CD4-positive, alpha-beta memory T cell (primary cell): ENCODE measurements around the gene C2CD2L. TPM values are rescaled to one million over a fixed set of nuclear protein-coding genes. Genes with fewer than 3 reads are reported as not detected.

ENCODE experiments used
- CTCF ChIA-PET: fragments of 350-600 bp; sonication (Branson Sonifier 250); formaldehyde crosslinking; loops from one replicate; lab custom pipeline; 2021; ENCODE audit warnings: inconsistent platforms; ENCODE audit not compliant: partially characterized antibody; lab: Charles Lee
- POLR2A ChIA-PET: fragments of 350-600 bp; sonication (Branson Sonifier 250); formaldehyde crosslinking; loops from one replicate; lab custom pipeline; 2021; ENCODE audit not compliant: partially characterized antibody; lab: Charles Lee
- DNase-seq, 5 donors: peaks; one replicate each; pipeline versions ENCODE4 v3.0.0 to v3.0.0-alpha.2; 2020 to 2022; ENCODE audit warnings: mixed read lengths in 1 of 5
- H3K27ac ChIP-seq: one replicate; pipeline ENCODE4 v1.7.0; 2013; ENCODE audit warnings: low read depth, low read length
- H3K27me3 ChIP-seq: 2 replicates; pipeline ENCODE4 v1.7.0; 2013; ENCODE audit warnings: mild to moderate bottlenecking, low read length, moderate library complexity; ENCODE audit not compliant: insufficient read depth
- H3K36me3 ChIP-seq: 2 replicates; pipeline ENCODE4 v1.7.0; 2013; ENCODE audit warnings: mild to moderate bottlenecking, low read length, moderate library complexity; ENCODE audit not compliant: insufficient read depth
- H3K4me1 ChIP-seq: 2 replicates; pipeline ENCODE4 v1.7.0; 2013; ENCODE audit warnings: mild to moderate bottlenecking, low read length, moderate library complexity; ENCODE audit not compliant: insufficient read depth
- H3K4me3 ChIP-seq, 2 donors: one replicate each; pipeline ENCODE4 v1.7.0; 2013; ENCODE audit warnings: low read length in 2 of 2, mild to moderate bottlenecking in 1 of 2
- H3K9me3 ChIP-seq, 2 donors: one replicate each; pipeline ENCODE4 v1.7.0; 2013; ENCODE audit warnings: low read length in 2 of 2, control low read depth in 1 of 2; ENCODE audit not compliant: control insufficient read depth in 1 of 2
- H3K27ac Mint-ChIP-seq, 7 donors: one replicate each; pipeline ENCODE4 v1.8.0; 2020 to 2021; ENCODE audit warnings: mixed read lengths in 7 of 7, mild to moderate bottlenecking in 6 of 7, inconsistent platforms in 3 of 7, moderate library complexity in 3 of 7
- H3K27me3 Mint-ChIP-seq, 2 donors: one replicate each; pipeline ENCODE4 v1.8.0; 2020 to 2021; ENCODE audit warnings: mixed read lengths in 2 of 2
- H3K36me3 Mint-ChIP-seq, 2 donors: one replicate each; pipeline ENCODE4 v1.8.0; 2020 to 2021; ENCODE audit warnings: mixed read lengths in 2 of 2, inconsistent platforms in 1 of 2, mild to moderate bottlenecking in 1 of 2
- H3K4me1 Mint-ChIP-seq, 4 donors: one replicate each; pipeline ENCODE4 v1.8.0; 2020 to 2021; ENCODE audit warnings: mixed read lengths in 4 of 4, mild to moderate bottlenecking in 1 of 4
- H3K4me3 Mint-ChIP-seq, 8 donors: one replicate each; pipeline ENCODE4 v1.8.0; 2020 to 2021; ENCODE audit warnings: mixed read lengths in 8 of 8, mild to moderate bottlenecking in 7 of 8, moderate library complexity in 6 of 8, inconsistent platforms in 3 of 8
- H3K9me3 Mint-ChIP-seq, 8 donors: one replicate each; pipeline ENCODE4 v1.8.0; 2020 to 2021; ENCODE audit warnings: mixed read lengths in 8 of 8, mild to moderate bottlenecking in 5 of 8, inconsistent platforms in 3 of 8, moderate library complexity in 1 of 8
- intact Hi-C: fragments of 100-400 bp; cut with micrococcal nuclease; formaldehyde crosslinking; loops from one replicate; pipeline ENCODE4 v1.15.1; 2023
- polyA plus RNA-seq, 2 donors: library from polyadenylated mRNA; unstranded; fragments of 300-500 nt; fragmentation: Illumina TruSeq; gene quantifications; one replicate each; pipeline ENCODE4 v1.2.3, GENCODE V29; 2021
- total RNA-seq, 2 experiments: library from RNA; stranded (reverse); gene quantifications; one replicate each; pipeline ENCODE4 v1.2.3, GENCODE V29; 2021

The C2CD2L gene
- total and polyA plus RNA-seq, 4 experiments from 2014 or later: 2.6 to 37.5 (median 24.2) TPM

DNA sequence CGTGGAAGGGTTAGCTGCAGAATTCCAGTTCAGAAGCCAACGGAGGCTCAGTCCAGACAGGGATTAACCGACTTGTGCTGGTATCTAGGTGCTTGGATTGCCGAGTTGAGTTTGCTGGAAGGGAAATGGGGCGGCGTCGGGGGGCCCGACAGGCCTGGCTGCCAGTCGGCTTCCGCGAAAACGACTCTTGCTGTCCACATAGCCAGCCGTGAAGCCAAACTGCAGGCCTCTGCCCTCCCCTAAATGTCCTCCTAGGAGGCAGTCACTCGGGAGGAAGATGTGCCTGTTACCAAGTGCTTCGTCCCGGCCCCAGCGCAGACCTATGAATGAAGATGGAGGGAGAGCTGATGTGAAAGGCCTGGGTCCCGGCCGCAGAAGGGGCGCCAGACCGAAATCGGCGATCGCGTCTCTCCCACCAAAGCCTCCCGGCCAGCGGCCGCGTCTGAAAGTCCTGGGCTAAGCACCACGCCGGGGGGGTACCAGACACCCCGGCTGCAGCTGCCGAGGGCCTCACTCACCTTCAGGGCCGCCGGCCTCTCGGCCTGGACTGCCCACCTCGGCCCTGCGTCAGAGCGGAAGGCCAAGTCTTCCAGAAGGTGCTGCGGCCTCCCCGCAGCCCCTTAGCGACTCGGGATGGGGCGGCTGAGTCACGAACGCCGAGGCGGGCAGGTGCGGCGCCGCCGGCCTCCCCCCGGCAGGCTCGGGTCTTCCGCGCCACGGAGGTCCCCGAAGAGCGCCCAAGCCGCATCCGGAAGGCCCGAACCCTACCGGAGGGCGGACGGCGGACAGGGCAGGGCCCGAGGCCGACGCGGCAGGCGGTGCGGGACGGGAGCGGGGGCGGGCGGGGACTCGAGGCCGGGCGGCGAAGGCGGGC, 13.0 kb upstream of the C2CD2L start:
- Histone ChIP-seq H3K27me3 (no peaks in the 10 kb centered on the region), H3K4me3 (peak overlapping the region; percentile 18 to 87), H3K27ac (peak overlapping the region; percentile 81), H3K36me3 (peaks cover 17% of the 10 kb centered on the region), H3K4me1 (peaks cover 27% of the 10 kb centered on the region), H3K9me3 (no peaks in the 10 kb centered on the region)
- DNase-seq: peak; percentile 21 to 64 (median 41)
- Mint-ChIP-seq H3K27me3 (peaks cover 0 to 1% of the 10 kb centered on the region in 2 donors), H3K36me3 (peaks cover 19 to 43% of the 10 kb centered on the region in 2 donors), H3K27ac (peak overlapping the region; percentile 92 to 96 (median 93)), H3K4me1 (peaks cover 17 to 45% (median 31%) of the 10 kb centered on the region in 4 donors), H3K4me3 (peak overlapping the region; percentile 90 to 97 (median 93)), H3K9me3 (peaks cover 0 to 12% (median 0%) of the 10 kb centered on the region in 8 donors)
- intact Hi-C loops: loop anchor here (2.0 kb wide), 1 partner anchor 55 kb away; the partner anchor contains the start of gene ABCG4
- CTCF ChIA-PET: interaction anchor here (0.6 to 2.7 kb wide), 18 partner anchors 9 to 244 kb away, joined by 3 to 14 read pairs (median 5); partner anchors contain the start of genes C2CD2L, CBL, HINFP and HMBS
- POLR2A ChIA-PET: interaction anchor here (0.8 to 5.9 kb wide), 43 partner anchors 9 to 656 kb away, joined by 3 to 210 read pairs (median 7); partner anchors contain the start of genes ABCG4, C2CD2L, CBL and CENATAC

DNA sequence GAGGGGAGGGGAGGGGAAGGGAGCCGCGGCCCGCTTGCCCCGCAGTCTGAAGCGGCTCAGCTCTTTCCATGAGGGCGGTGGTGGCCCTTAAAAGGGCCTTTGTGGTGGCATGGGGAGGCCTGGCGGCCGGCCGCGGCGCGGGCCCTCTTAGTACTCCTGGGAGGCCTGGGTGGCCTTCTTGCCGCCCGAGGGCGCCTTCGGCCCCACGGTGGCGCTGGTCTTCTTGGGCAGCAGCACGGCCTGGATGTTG, 12.4 kb upstream of the C2CD2L start:
- Histone ChIP-seq H3K27ac (peak overlapping the region; percentile 81), H3K9me3 (no peaks in the 10 kb centered on the region), H3K4me1 (peaks cover 29% of the 10 kb centered on the region), H3K36me3 (peaks cover 17% of the 10 kb centered on the region), H3K27me3 (no peaks in the 10 kb centered on the region), H3K4me3 (peak overlapping the region; percentile 42 to 87)
- intact Hi-C loops: loop anchor here (1.0 to 5.0 kb wide), 12 partner anchors 9 to 167 kb away; partner anchors contain the start of genes ABCG4, BCL9L, C2CD2L and CENATAC
- Mint-ChIP-seq H3K4me3 (peak overlapping the region; percentile 84 to 97 (median 93)), H3K36me3 (peaks cover 19 to 43% of the 10 kb centered on the region in 2 donors), H3K27ac (peak overlapping the region; percentile 86 to 96 (median 93)), H3K9me3 (peaks cover 0 to 12% (median 0%) of the 10 kb centered on the region in 8 donors), H3K27me3 (peaks cover 0 to 1% of the 10 kb centered on the region in 2 donors), H3K4me1 (peaks cover 17 to 47% (median 32%) of the 10 kb centered on the region in 4 donors)
- ChIA-PET POLR2A (interaction anchor here (0.6 to 5.9 kb wide), 43 partner anchors 9 to 656 kb away, joined by 3 to 210 read pairs (median 7); partner anchors contain the start of genes ABCG4, C2CD2L, CBL and CENATAC), CTCF (interaction anchor here (0.6 to 2.7 kb wide), 22 partner anchors 9 to 243 kb away, joined by 3 to 14 read pairs (median 4); partner anchors contain the start of genes C2CD2L, CBL, HINFP and HMBS)
- DNase-seq: no peak

DNA sequence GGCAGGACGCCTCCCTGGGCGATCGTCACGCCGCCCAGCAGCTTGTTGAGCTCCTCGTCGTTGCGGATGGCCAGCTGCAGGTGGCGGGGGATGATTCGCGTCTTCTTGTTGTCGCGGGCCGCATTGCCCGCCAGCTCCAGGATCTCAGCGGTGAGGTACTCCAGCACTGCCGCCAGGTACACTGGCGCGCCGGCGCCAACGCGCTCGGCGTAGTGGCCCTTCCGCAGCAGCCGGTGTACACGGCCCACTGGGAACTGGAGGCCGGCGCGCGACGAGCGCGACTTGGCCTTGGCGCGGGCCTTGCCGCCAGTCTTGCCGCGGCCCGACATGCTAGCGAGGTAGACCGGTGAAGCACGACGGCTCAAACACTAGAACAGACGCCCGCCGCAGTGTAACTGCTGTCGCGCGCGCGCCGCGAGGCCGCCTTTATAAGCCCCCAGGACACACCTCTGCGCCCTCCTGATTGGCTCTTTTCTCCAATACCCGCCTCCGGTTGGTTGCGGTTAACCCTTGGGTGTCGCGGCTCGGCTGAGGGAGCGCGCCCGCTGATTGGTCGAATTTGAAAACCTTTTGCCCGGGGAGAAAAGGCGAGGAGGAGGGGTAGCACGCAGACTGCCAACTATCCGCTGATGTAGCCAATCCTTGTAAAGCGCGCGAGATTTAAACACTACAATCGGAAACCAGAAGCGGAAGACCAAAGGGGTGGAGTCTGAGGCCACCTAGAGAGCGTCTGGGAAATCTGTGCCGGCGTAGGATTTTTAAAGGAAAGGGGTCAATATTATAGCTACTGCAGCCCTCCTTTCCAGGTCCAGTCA, 11.9 kb upstream of the C2CD2L start:
- H3K4me1 ChIP-seq: peaks cover 34% of the 10 kb centered on the region
- peak overlapping the region; percentile 42 to 87 for H3K4me3 ChIP-seq
- DNase-seq: peak; percentile 99 to 100 (median 100)
- Mint-ChIP-seq H3K9me3 (peaks cover 0 to 12% (median 0%) of the 10 kb centered on the region in 8 donors), H3K4me1 (peaks cover 22 to 52% (median 38%) of the 10 kb centered on the region in 4 donors), H3K36me3 (peaks cover 19 to 44% of the 10 kb centered on the region in 2 donors), H3K27ac (peak overlapping the region; percentile 86 to 96 (median 93)), H3K4me3 (peak overlapping the region; percentile 84 to 97 (median 93)), H3K27me3 (peaks cover 0 to 1% of the 10 kb centered on the region in 2 donors)
- POLR2A ChIA-PET: interaction anchor here (0.6 to 5.9 kb wide), 45 partner anchors 10 to 657 kb away, joined by 3 to 210 read pairs (median 6); partner anchors contain the start of genes ABCG4, C2CD2L, CBL and CENATAC
- H3K9me3 ChIP-seq: no peaks in the 10 kb centered on the region
- CTCF ChIA-PET: interaction anchor here (0.7 to 2.7 kb wide), 22 partner anchors 10 to 243 kb away, joined by 3 to 14 read pairs (median 4); partner anchors contain the start of genes C2CD2L, CBL, HINFP and HMBS
- peaks cover 17% of the 10 kb centered on the region for H3K36me3 ChIP-seq
- H3K27ac ChIP-seq: peak overlapping the region; percentile 81
- intact Hi-C loops: loop anchor here (1.0 to 5.0 kb wide), 12 partner anchors 10 to 168 kb away; partner anchors contain the start of genes ABCG4, BCL9L, C2CD2L and CENATAC
- no peaks in the 10 kb centered on the region for H3K27me3 ChIP-seq

DNA sequence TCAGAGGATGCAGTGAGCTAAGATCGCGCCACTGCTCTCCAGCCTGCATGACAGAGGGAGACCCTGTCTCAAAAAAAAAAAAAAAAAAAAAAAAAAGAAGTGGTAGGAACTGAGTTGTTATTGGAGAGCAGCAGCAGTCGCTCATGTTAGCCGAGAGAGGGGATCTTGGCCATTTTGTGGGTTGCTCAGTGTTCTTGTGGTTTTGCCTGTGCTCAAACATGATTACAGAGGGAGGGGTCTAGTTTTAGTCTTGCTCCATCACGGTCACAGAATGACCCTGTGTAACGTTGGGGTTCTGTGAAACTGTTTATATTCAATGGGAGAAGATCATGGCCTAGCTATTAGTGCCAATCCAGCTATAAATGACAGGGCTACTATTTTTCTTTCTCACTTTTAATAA, 7.4 kb upstream of the C2CD2L start:
- intact Hi-C loops: loop anchor here (5.0 kb wide), 3 partner anchors 172 to 1957 kb away; partner anchors contain the start of genes BCL9L and PAFAH1B2
- POLR2A ChIA-PET: interaction anchor here (0.7 to 6.0 kb wide), 4 partner anchors 9 to 142 kb away, joined by 3 to 109 read pairs (median 4); partner anchors contain the start of gene HINFP
- peak overlapping the region in 1 of 7 donors; percentile 93 for H3K27ac Mint-ChIP-seq
- CTCF ChIA-PET: interaction anchor here (1.0 to 2.1 kb wide), 7 partner anchors 9 to 80 kb away, joined by 3 to 6 read pairs (median 5); partner anchors contain the start of genes HMBS and VPS11
- H3K36me3 Mint-ChIP-seq: peaks cover 19 to 49% of the 10 kb centered on the region in 2 donors
- Histone ChIP-seq H3K27ac (no peak overlapping the region), H3K4me3 (no peak overlapping the region), H3K36me3 (peaks cover 17% of the 10 kb centered on the region), H3K27me3 (no peaks in the 10 kb centered on the region), H3K9me3 (no peaks in the 10 kb centered on the region), H3K4me1 (peaks cover 39% of the 10 kb centered on the region)
- peaks cover 0 to 1% of the 10 kb centered on the region in 2 donors for H3K27me3 Mint-ChIP-seq
- peaks cover 0 to 8% (median 0%) of the 10 kb centered on the region in 8 donors for H3K9me3 Mint-ChIP-seq
- no peak for DNase-seq
- H3K4me1 Mint-ChIP-seq: peaks cover 24 to 60% (median 46%) of the 10 kb centered on the region in 4 donors
- peak overlapping the region in 5 of 8 donors; percentile 93 to 99 (median 97) for H3K4me3 Mint-ChIP-seq

DNA sequence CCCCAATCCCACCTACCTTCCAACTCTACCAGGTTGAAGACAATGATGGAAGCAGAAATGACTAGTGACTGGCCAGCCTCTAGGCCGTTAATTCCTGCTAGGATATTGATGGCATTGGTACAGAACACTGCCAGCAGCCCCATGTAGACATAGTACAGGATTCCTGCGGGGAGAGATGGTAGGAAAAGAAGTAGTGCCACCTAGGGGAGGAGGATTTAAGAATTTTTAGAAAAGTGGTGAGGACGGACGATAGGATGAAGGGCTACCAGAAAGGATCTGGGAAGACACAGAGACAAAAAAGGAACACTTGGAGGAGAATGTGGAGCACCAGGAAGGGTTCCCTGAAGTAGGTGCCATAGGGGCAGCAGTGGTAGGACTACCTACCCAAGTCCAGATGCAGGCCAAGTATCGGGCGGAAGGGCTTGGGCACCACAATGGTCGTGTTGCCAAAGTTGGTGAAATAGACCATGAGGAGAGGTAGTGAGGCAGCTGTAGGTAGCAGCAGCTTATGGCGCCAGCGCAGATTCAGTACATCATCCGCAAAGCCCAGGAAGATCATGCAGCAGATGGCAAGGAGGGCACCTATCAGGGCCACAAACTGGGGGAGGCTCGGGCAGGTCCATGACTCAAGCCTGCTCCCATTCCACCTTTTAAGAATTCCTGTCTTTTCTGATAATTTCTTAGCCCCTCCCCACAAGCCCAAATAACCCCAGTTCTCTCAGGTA, 6.7 kb upstream of the C2CD2L start:
- ChIA-PET CTCF (interaction anchor here (1.0 to 2.1 kb wide), 6 partner anchors 8 to 81 kb away, joined by 3 to 6 read pairs (median 4); partner anchors contain the start of genes HMBS and VPS11), POLR2A (interaction anchor here (1.0 to 6.0 kb wide), 4 partner anchors 19 to 143 kb away, joined by 3 to 109 read pairs (median 20); partner anchors contain the start of genes HINFP and VPS11)
- intact Hi-C loops: loop anchor here (5.0 kb wide), 2 partner anchors 222 to 1958 kb away; partner anchors contain the start of gene PAFAH1B2
- H3K27me3 Mint-ChIP-seq: peaks cover 0 to 1% of the 10 kb centered on the region in 2 donors
- H3K4me3 Mint-ChIP-seq: peak overlapping the region; percentile 93 to 99 (median 97)
- H3K9me3 Mint-ChIP-seq: peaks cover 0 to 1% (median 0%) of the 10 kb centered on the region in 8 donors
- H3K4me3 ChIP-seq: peak overlapping the region; percentile 87 to 98
- H3K27ac Mint-ChIP-seq: peak overlapping the region; percentile 66 to 94 (median 83)
- H3K27ac ChIP-seq: peak overlapping the region; percentile 91
- H3K27me3 ChIP-seq: no peaks in the 10 kb centered on the region
- H3K36me3 Mint-ChIP-seq: peaks cover 19 to 42% of the 10 kb centered on the region in 2 donors
- peaks cover 39% of the 10 kb centered on the region for H3K4me1 ChIP-seq
- H3K4me1 Mint-ChIP-seq: peaks cover 23 to 59% (median 45%) of the 10 kb centered on the region in 4 donors
- no peaks in the 10 kb centered on the region for H3K9me3 ChIP-seq
- no peak for DNase-seq
- H3K36me3 ChIP-seq: peaks cover 17% of the 10 kb centered on the region
